MG63 (cell line): ENCODE results near the gene PARD3B. TPM values are rescaled to one million over a fixed set of nuclear protein-coding genes. Genes with fewer than 3 reads are reported as not detected.

Experiments
- DNase-seq: peaks from one replicate; pipeline ENCODE4 v3.0.0-alpha.2; 2020
- H3K27me3 ChIP-seq: fragments of 250-450 bp; sonication (Bioruptor Pico); 2 replicates; pipeline ENCODE4 v1.5.1; 2020; ENCODE audit warnings: mild to moderate bottlenecking, moderate library complexity
- H3K36me3 ChIP-seq: fragments of 250-450 bp; sonication (Bioruptor Pico); 2 replicates; pipeline ENCODE4 v1.5.1; 2020; ENCODE audit warnings: mild to moderate bottlenecking, moderate library complexity
- H3K4me3 ChIP-seq: fragments of 250-450 bp; sonication (Bioruptor Pico); 2 replicates; pipeline ENCODE4 v1.5.1; 2020; ENCODE audit warnings: mild to moderate bottlenecking, moderate library complexity
- H3K9me3 ChIP-seq: fragments of 250-450 bp; sonication (Bioruptor Pico); 2 replicates; pipeline ENCODE4 v1.5.1; 2020; ENCODE audit warnings: mild to moderate bottlenecking, moderate library complexity
- total RNA-seq: library from RNA; depleted of rRNA; stranded (reverse); fragments of >200 nt; shearing (Covaris generic); gene quantifications from 2 replicates; pipeline ENCODE4 v1.2.3, GENCODE V29; 2014; ENCODE audit warnings: low replicate concordance

PARD3B gene
- total RNA-seq, 1 experiment from 2014 or later: 4.5 TPM

GRCh38 chr2:204615456-204615855 is 70.2 kb downstream of the PARD3B start:
- Histone ChIP-seq H3K4me3 (no peak overlapping the region), H3K36me3 (peaks cover 5% of the 10 kb centered on the region), H3K9me3 (peaks cover 6% of the 10 kb centered on the region; the same call in 1 of the 2 replicates), H3K27me3 (no peaks in the 10 kb centered on the region)
- DNase-seq: no peak

GRCh38 chr2:204625135-204625534 is 79.9 kb downstream of the PARD3B start:
- DNase-seq: peak; percentile 9
- no peaks in the 10 kb centered on the region for H3K27me3 ChIP-seq
- H3K9me3 ChIP-seq: no peaks in the 10 kb centered on the region

GRCh38 chr2:204628926-204629712 is 83.8 kb downstream of the PARD3B start:
- no peaks in the 10 kb centered on the region for H3K36me3 ChIP-seq
- DNase-seq: no peak
- no peaks in the 10 kb centered on the region for H3K9me3 ChIP-seq
- H3K27me3 ChIP-seq: no peaks in the 10 kb centered on the region
- no peak overlapping the region for H3K4me3 ChIP-seq

More at GRCh38 chr2:204625135-204625534, 79.9 kb downstream of the PARD3B start:
- Histone ChIP-seq H3K4me3 (no peak overlapping the region), H3K36me3 (no peaks in the 10 kb centered on the region)

GRCh38 chr2:204632410-204632809 is 87.1 kb downstream of the PARD3B start:
- no peak for DNase-seq
- Histone ChIP-seq H3K9me3 (no peaks in the 10 kb centered on the region), H3K27me3 (no peaks in the 10 kb centered on the region)

GRCh38 chr2:204634564-204634963 is 89.3 kb downstream of the PARD3B start:
- DNase-seq: no peak
- Histone ChIP-seq H3K4me3 (no peak overlapping the region), H3K36me3 (0 out of 2 replicates have a peak, but pooled peaks cover 2% of the 10 kb centered on the region), H3K27me3 (no peaks in the 10 kb centered on the region), H3K9me3 (no peaks in the 10 kb centered on the region)

More at GRCh38 chr2:204632410-204632809, 87.1 kb downstream of the PARD3B start:
- Histone ChIP-seq H3K36me3 (no peaks in the 10 kb centered on the region), H3K4me3 (no peak overlapping the region)

- DNase-seq: peak; percentile 22
- Histone ChIP-seq H3K27me3 (no peaks in the 10 kb centered on the region), H3K4me3 (no peak overlapping the region), H3K36me3 (0 out of 2 replicates have a peak, but pooled peaks cover 2% of the 10 kb centered on the region), H3K9me3 (no peaks in the 10 kb centered on the region)
Observed at GRCh38 chr2:204635478-204635877, 90.2 kb downstream of the PARD3B start.

GRCh38 chr2:204638471-204639194 is 93.4 kb downstream of the PARD3B start:
- Histone ChIP-seq H3K27me3 (no peaks in the 10 kb centered on the region), H3K4me3 (no peak overlapping the region), H3K36me3 (0 out of 2 replicates have a peak, but pooled peaks cover 2% of the 10 kb centered on the region), H3K9me3 (no peaks in the 10 kb centered on the region)
- no peak for DNase-seq

GRCh38 chr2:204643326-204643725 is 98.1 kb downstream of the PARD3B start:
- Histone ChIP-seq H3K9me3 (no peaks in the 10 kb centered on the region), H3K36me3 (no peaks in the 10 kb centered on the region), H3K27me3 (no peaks in the 10 kb centered on the region), H3K4me3 (no peak overlapping the region)
- no peak for DNase-seq

GRCh38 chr2:204645018-204645773 is 99.9 kb downstream of the PARD3B start:
- no peaks in the 10 kb centered on the region for H3K9me3 ChIP-seq
- no peaks in the 10 kb centered on the region for H3K27me3 ChIP-seq
- no peaks in the 10 kb centered on the region for H3K36me3 ChIP-seq
- no peak overlapping the region for H3K4me3 ChIP-seq
- no peak for DNase-seq

- Histone ChIP-seq H3K9me3 (no peaks in the 10 kb centered on the region; the same call in 1 of the 2 replicates), H3K36me3 (0 out of 2 replicates have a peak, but pooled peaks cover 3% of the 10 kb centered on the region), H3K27me3 (no peaks in the 10 kb centered on the region), H3K4me3 (no peak overlapping the region)
- DNase-seq: no peak
Observed at GRCh38 chr2:204647626-204648025, 102.4 kb downstream of the PARD3B start.

- Histone ChIP-seq H3K36me3 (0 out of 2 replicates have a peak, but pooled peaks cover 3% of the 10 kb centered on the region), H3K27me3 (no peaks in the 10 kb centered on the region), H3K9me3 (no peaks in the 10 kb centered on the region; the same call in 1 of the 2 replicates), H3K4me3 (no peak overlapping the region)
- no peak for DNase-seq
Observed at GRCh38 chr2:204650611-204651010, 105.3 kb downstream of the PARD3B start.

GRCh38 chr2:204652063-204652462 is 106.8 kb downstream of the PARD3B start:
- Histone ChIP-seq H3K4me3 (no peak overlapping the region), H3K36me3 (0 out of 2 replicates have a peak, but pooled peaks cover 3% of the 10 kb centered on the region), H3K27me3 (no peaks in the 10 kb centered on the region), H3K9me3 (no peaks in the 10 kb centered on the region; the same call in 1 of the 2 replicates)
- DNase-seq: no peak

- no peak for DNase-seq
- Histone ChIP-seq H3K9me3 (no peaks in the 10 kb centered on the region; the same call in none of the 2 replicates), H3K4me3 (no peak overlapping the region), H3K27me3 (no peaks in the 10 kb centered on the region), H3K36me3 (0 out of 2 replicates have a peak, but pooled peaks cover 3% of the 10 kb centered on the region)
Observed at GRCh38 chr2:204654669-204655068, 109.4 kb downstream of the PARD3B start.

GRCh38 chr2:204655101-204655500 is 109.8 kb downstream of the PARD3B start:
- DNase-seq: no peak
- Histone ChIP-seq H3K9me3 (no peaks in the 10 kb centered on the region; the same call in none of the 2 replicates), H3K27me3 (no peaks in the 10 kb centered on the region), H3K4me3 (no peak overlapping the region), H3K36me3 (0 out of 2 replicates have a peak, but pooled peaks cover 3% of the 10 kb centered on the region)

- no peaks in the 10 kb centered on the region for H3K27me3 ChIP-seq
- no peaks in the 10 kb centered on the region for H3K36me3 ChIP-seq
- no peak for DNase-seq
- H3K9me3 ChIP-seq: no peaks in the 10 kb centered on the region; the same call in none of the 2 replicates
- no peak overlapping the region for H3K4me3 ChIP-seq
Observed at GRCh38 chr2:204655626-204656025, 110.4 kb downstream of the PARD3B start.

GRCh38 chr2:204657024-204657423 is 111.7 kb downstream of the PARD3B start:
- no peaks in the 10 kb centered on the region for H3K27me3 ChIP-seq
- peak; percentile 11 for DNase-seq
- H3K9me3 ChIP-seq: no peaks in the 10 kb centered on the region; the same call in none of the 2 replicates
- H3K4me3 ChIP-seq: no peak overlapping the region
- H3K36me3 ChIP-seq: no peaks in the 10 kb centered on the region
